GM12873 (cell line): ENCODE measurements around the gene SLC7A10.
A peak's percentile ranks its signal among the peaks of the same experiment; 100 is the strongest.

Experiments
- CTCF ChIP-seq: IDR thresholded peaks from 2 replicates; pipeline ENCODE4 v1.5.1; 2012; ENCODE audit warnings: low read depth, mild to moderate bottlenecking, moderate library complexity, low read length, control low read depth; ENCODE audit not compliant: insufficient read depth; ENCODE audit errors: missing control alignments

SLC7A10 gene

GRCh38 chr19:33194886-33195644, 30.6 kb downstream of the SLC7A10 start:
- no peak for TF ChIP-seq CTCF

- no peak for TF ChIP-seq CTCF
Observed at GRCh38 chr19:33194532-33194885, 31.1 kb downstream of the SLC7A10 start.

- TF ChIP-seq CTCF, result no peak
Observed at GRCh38 chr19:33193865-33194362, 31.7 kb downstream of the SLC7A10 start, which contains the start of gene LRP3. LRP3 (plus strand) TSS chr19:33194330; CDS start chr19:33194786, 456 bp downstream.

- TF ChIP-seq CTCF, result no peak
Observed at GRCh38 chr19:33193269-33193864, 32.3 kb downstream of the SLC7A10 start.

- peak; percentile 44 for TF ChIP-seq CTCF
Observed at GRCh38 chr19:33192010-33192409, 33.6 kb downstream of the SLC7A10 start.

GRCh38 chr19:33191501-33191900, 34.1 kb downstream of the SLC7A10 start:
- TF ChIP-seq CTCF, result no peak

GRCh38 chr19:33189453-33189852, 36.2 kb downstream of the SLC7A10 start:
- no peak for TF ChIP-seq CTCF
